Bronchial epithelial cell (primary cell): ENCODE results near the gene SUGCT. TPM values are rescaled to one million over a fixed set of nuclear protein-coding genes. Genes with fewer than 3 reads are reported as not detected.

ENCODE experiments used
- DNase-seq: peaks from one replicate; pipeline ENCODE4 v3.0.0-alpha.2; 2010; ENCODE audit warnings: low read depth
- FAIRE-seq: peaks from 2 replicates; lab custom pipeline; 2011; peaks lifted over from hg19 to GRCh38; lab: Jason Lieb, UNC
- H3K27me3 ChIP-seq: 2 replicates; pipeline ENCODE4 v1.5.1; 2011; ENCODE audit warnings: low read length; ENCODE audit not compliant: control insufficient read depth, insufficient read depth
- H3K36me3 ChIP-seq: 2 replicates; pipeline ENCODE4 v1.5.1; 2011; ENCODE audit warnings: low read length; ENCODE audit not compliant: control insufficient read depth, insufficient read depth
- H3K4me3 ChIP-seq: 2 replicates; pipeline ENCODE4 v1.5.1; 2011; ENCODE audit warnings: mild to moderate bottlenecking, low read depth, low read length, control low read depth
- total RNA-seq: library from RNA; depleted of rRNA; stranded (reverse); fragments of >200 nt; gene quantifications from 2 replicates; pipeline ENCODE4 v1.2.1, GENCODE V29; 2014
- TF ChIP-seq, protein P1 (sequence below): IDR thresholded peaks from 2 replicates; pipeline ENCODE4 v1.5.1; 2011; ENCODE audit warnings: mild to moderate bottlenecking, moderate library complexity, low read length, control low read depth, inconsistent platforms; ENCODE audit not compliant: insufficient read depth, severe bottlenecking

Gene SUGCT
- total RNA-seq, 1 donor from 2014 or later = 7.4 TPM

DNA sequence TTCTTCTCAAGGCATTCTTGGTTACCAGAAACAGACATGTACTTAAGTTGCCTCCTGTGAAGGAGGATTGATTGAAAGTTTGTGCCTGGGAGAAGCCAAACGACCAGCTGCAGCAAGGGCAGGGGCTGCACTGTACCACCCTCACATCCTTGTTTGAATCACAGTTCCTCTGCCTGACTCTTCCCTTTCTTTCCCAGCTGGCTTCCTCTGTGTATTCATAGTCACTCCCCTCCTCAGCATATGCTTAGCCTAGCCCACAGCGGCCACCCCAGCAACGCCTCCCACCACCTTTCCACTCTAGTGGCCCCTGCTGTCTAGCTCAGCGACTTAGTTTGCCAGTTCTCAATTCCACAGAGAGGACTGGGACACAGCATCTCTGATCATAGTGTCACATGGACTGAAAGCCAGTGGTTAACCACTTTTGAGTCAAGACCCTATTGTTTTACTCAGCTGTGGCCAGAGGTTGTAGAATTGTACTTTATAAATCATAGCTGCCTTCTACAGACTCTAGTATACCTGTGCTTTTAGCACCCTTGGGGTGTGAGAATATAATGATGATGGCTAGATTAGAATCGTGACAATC lies 643.0 kb downstream of the SUGCT start:
- DNase-seq (no peak), FAIRE-seq (no peak)
- H3K36me3 ChIP-seq = no peaks in the 10 kb centered on the region
- TF ChIP-seq, protein P1, sequence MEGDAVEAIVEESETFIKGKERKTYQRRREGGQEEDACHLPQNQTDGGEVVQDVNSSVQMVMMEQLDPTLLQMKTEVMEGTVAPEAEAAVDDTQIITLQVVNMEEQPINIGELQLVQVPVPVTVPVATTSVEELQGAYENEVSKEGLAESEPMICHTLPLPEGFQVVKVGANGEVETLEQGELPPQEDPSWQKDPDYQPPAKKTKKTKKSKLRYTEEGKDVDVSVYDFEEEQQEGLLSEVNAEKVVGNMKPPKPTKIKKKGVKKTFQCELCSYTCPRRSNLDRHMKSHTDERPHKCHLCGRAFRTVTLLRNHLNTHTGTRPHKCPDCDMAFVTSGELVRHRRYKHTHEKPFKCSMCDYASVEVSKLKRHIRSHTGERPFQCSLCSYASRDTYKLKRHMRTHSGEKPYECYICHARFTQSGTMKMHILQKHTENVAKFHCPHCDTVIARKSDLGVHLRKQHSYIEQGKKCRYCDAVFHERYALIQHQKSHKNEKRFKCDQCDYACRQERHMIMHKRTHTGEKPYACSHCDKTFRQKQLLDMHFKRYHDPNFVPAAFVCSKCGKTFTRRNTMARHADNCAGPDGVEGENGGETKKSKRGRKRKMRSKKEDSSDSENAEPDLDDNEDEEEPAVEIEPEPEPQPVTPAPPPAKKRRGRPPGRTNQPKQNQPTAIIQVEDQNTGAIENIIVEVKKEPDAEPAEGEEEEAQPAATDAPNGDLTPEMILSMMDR = no peak
- H3K4me3 ChIP-seq = no peak overlapping the region
- H3K27me3 ChIP-seq = no peaks in the 10 kb centered on the region

DNA sequence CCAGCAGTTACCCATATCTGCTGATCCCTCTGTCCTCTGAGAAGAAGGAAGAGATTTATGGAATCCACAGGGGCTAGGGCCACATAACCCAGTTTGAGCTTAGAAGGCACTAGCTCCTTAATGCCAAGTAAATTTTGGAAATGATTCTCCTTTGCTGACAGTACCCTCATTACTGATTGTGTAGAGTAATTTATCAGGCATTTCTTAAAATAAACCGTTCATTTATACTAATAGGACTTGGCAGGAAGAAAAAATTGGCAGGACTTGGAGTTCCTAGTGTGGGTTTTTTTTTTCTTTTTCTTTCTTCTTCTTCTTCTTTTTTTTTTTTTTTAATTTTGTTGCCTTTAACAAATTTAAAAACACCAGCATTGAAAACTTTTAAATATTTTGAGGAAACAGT lies 645.7 kb downstream of the SUGCT start:
- TF ChIP-seq, protein P1 = no peak
- no peak overlapping the region for H3K4me3 ChIP-seq
- H3K27me3 ChIP-seq = no peaks in the 10 kb centered on the region
- H3K36me3 ChIP-seq = no peaks in the 10 kb centered on the region
- FAIRE-seq (no peak), DNase-seq (no peak)

DNA sequence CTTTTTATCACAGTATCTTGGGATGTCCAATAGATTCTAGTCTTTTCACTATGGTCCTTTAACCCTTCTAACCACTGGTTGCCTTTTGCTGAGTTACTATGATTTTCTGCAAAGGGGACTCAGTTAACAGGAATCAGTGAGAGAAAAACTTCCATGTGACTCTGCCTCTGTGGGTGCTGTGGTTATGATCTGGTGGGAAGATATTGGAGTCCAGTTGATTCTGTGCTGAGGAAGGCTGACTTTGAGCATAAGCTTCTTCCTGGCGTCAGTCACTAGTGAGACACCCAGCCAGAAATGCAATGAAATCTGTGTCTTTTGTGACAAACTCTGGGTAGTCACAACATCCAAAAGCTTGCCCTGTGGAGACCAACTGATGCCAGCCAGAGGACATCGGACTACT lies 648.0 kb downstream of the SUGCT start:
- H3K27me3 ChIP-seq = no peaks in the 10 kb centered on the region
- TF ChIP-seq, protein P1 = no peak
- no peaks in the 10 kb centered on the region for H3K36me3 ChIP-seq
- no peak overlapping the region for H3K4me3 ChIP-seq
- FAIRE-seq (no peak), DNase-seq (no peak)

DNA sequence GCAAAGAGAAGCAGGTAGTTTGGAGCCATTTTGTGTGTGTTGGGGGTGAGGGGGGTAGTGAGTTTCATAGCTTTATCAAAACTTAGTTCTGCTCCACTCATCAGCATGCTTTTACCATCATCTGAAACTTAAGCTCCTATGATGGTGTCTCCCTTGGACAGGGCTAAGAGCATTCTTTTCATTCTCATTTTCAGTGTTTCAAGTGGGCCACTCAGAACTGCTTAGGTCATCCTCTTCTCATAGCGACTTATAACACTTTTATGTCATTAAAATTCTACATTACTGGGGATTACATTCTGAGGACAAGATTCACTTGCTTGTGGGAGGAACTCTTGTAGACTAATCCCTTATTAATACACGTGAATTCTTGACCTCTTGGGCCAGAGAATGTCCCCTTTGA lies 649.4 kb downstream of the SUGCT start:
- no peak for FAIRE-seq
- Histone ChIP-seq H3K36me3 (no peaks in the 10 kb centered on the region), H3K4me3 (no peak overlapping the region), H3K27me3 (no peaks in the 10 kb centered on the region)
- TF ChIP-seq, protein P1 = no peak
- DNase-seq = no peak

DNA sequence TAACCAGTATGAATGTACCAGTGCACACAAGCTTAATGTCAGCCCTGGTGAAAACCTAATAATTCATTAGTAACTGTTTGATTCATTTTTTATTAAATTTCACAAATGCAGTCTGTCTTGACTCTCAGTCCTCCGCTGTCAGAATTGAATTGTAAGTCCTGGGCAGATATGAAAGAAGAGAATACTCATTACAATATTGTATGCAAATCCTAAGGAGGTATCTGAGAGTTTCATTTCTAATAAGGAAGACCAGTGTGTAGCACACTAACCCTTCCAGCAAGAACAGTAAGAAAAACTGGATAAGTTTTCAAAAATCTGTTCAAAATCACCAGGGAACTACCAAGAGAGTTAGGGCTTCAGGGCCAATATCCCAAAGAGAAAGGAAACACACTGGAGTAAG lies 652.1 kb downstream of the SUGCT start:
- TF ChIP-seq, protein P1 = no peak
- Histone ChIP-seq H3K36me3 (no peaks in the 10 kb centered on the region), H3K4me3 (no peak overlapping the region), H3K27me3 (no peaks in the 10 kb centered on the region)
- FAIRE-seq (no peak), DNase-seq (no peak)

DNA sequence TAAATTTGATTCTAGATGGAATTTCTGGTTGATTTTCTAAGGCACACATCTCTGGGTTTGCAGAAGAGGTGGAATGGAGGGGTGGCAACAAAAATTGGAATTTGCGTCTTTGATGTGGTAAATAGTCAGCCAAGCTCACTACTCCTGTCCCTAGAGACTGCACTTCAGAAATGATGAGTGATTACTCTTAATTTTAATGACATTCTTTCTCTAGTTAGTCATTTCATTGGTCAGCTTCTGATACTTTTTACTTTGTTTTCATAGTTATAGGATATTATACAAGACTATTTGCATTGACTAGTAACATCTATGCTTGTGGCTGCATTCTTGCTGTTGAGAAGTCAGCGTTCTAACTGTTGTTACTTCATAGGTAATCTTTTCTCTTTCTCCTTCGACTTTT lies 658.3 kb downstream of the SUGCT start:
- Histone ChIP-seq H3K27me3 (no peaks in the 10 kb centered on the region), H3K36me3 (no peaks in the 10 kb centered on the region), H3K4me3 (no peak overlapping the region)
- FAIRE-seq (no peak), DNase-seq (peak; percentile 28)
- TF ChIP-seq, protein P1 = no peak
